ENCODE data around the gene LRIG2.
"Not testable (repeated sequence)": the region's sequence is repeated elsewhere in the genome, so short reads cannot be mapped to it uniquely, and the experiment has no call there.

Gene LRIG2

GRCh38 chr1:113072757-113073478, at the start of gene LRIG2:
TSS of gene LRIG2 (plus strand) at chr1:113073198. CDS start at chr1:113073407, 209 bp downstream.
- TF ChIP-seq CTCF (conservative IDR thresholded peaks at IDR 0.05; ENCODE audit: low read length) = peak; percentile 76
- H3K4me3 ChIP-seq (ENCODE audit: low read length) = peak within 1 kb of the TSS; percentile 99
- DNase-seq (ENCODE audit: low read depth) = peak; percentile 97

GRCh38 chr1:113023316-113023715, 49.7 kb upstream of the LRIG2 start:
- DNase-seq (ENCODE audit: low read depth); H3K4me3 ChIP-seq (ENCODE audit: low read length): not testable (repeated sequence)

- no peak overlapping the region for H3K4me3 ChIP-seq (ENCODE audit: low read length)
- DNase-seq (ENCODE audit: low read depth) = no peak
- no peak for TF ChIP-seq CTCF (conservative IDR thresholded peaks at IDR 0.05; ENCODE audit: low read length)
These were observed 46.0 kb upstream of the LRIG2 start for GRCh38 chr1:113027007-113027406.

- TF ChIP-seq CTCF (conservative IDR thresholded peaks at IDR 0.05; ENCODE audit: low read length) = no peak
- DNase-seq (ENCODE audit: low read depth) = no peak
These were observed 45.5 kb upstream of the LRIG2 start for GRCh38 chr1:113027449-113027848.

GRCh38 chr1:113029822-113030221, 43.2 kb upstream of the LRIG2 start:
- no peak for DNase-seq (ENCODE audit: low read depth)
- no peak overlapping the region for H3K4me3 ChIP-seq (ENCODE audit: low read length)
- no peak for TF ChIP-seq CTCF (conservative IDR thresholded peaks at IDR 0.05; ENCODE audit: low read length)

More at GRCh38 chr1:113027449-113027848, 45.5 kb upstream of the LRIG2 start:
- H3K4me3 ChIP-seq (ENCODE audit: low read length) = no peak overlapping the region

GRCh38 chr1:113031171-113031933, 41.6 kb upstream of the LRIG2 start:
- DNase-seq (ENCODE audit: low read depth) = no peak
- TF ChIP-seq CTCF (conservative IDR thresholded peaks at IDR 0.05; ENCODE audit: low read length) = no peak

GRCh38 chr1:113035086-113035485, 37.9 kb upstream of the LRIG2 start:
- no peak overlapping the region for H3K4me3 ChIP-seq (ENCODE audit: low read length)
- no peak for TF ChIP-seq CTCF (conservative IDR thresholded peaks at IDR 0.05; ENCODE audit: low read length)
- DNase-seq (ENCODE audit: low read depth) = no peak

More at GRCh38 chr1:113031171-113031933, 41.6 kb upstream of the LRIG2 start:
- no peak overlapping the region for H3K4me3 ChIP-seq (ENCODE audit: low read length)

All from AG10803 (cell line).